HepG2 (cell line): ENCODE results near the gene GLG1. TPM values are rescaled to one million over a fixed set of nuclear protein-coding genes. Genes with fewer than 3 reads are reported as not detected.

Source experiments
- ARID5B ChIP-seq: IDR thresholded peaks from 2 replicates; pipeline ENCODE4 v1.4.0; 2020; ENCODE audit warnings: mild to moderate bottlenecking, missing genetic modification reagents
- ATF4 ChIP-seq, 2 experiments: fragments of 450-650 bp in 1 of 2; sonication (generic) in 1 of 2; formaldehyde crosslinking; IDR thresholded peaks; 2 replicates each; pipeline versions ENCODE4 v1.5.0 to v1.8.0; 2020 to 2022; ENCODE audit warnings: mild to moderate bottlenecking in 1 of 2, missing genetic modification reagents in 1 of 2
- CAMTA2 ChIP-seq: sonication (generic); formaldehyde crosslinking; IDR thresholded peaks from 2 replicates; pipeline ENCODE4 v1.4.0; 2020; ENCODE audit warnings: mild to moderate bottlenecking, missing genetic modification reagents, borderline replicate concordance
- FOXC1 ChIP-seq: sonication (generic); formaldehyde crosslinking; IDR thresholded peaks from 2 replicates; pipeline ENCODE4 v1.8.0; 2022; ENCODE audit warnings: mild to moderate bottlenecking, missing genetic modification reagents, borderline replicate concordance
- HOXA9 ChIP-seq: sonication (generic); formaldehyde crosslinking; IDR thresholded peaks from 2 replicates; pipeline ENCODE4 v1.8.1; 2022; ENCODE audit warnings: missing genetic modification reagents, mild to moderate bottlenecking, moderate library complexity, borderline replicate concordance
- NFIC ChIP-seq: IDR thresholded peaks from 2 replicates; pipeline ENCODE4 v1.6.1; 2012; ENCODE audit warnings: mild to moderate bottlenecking, low read length, inconsistent platforms
- NFKB2 ChIP-seq: sonication (generic); formaldehyde crosslinking; IDR thresholded peaks from 2 replicates; pipeline ENCODE4 v1.4.0; 2020; ENCODE audit warnings: missing genetic modification reagents, borderline replicate concordance
- SIN3B ChIP-seq: fragments of 150-350 bp; IDR thresholded peaks from 2 replicates; pipeline ENCODE4 v1.6.1; 2014; ENCODE audit warnings: low read length
- ZMYM4 ChIP-seq: sonication (generic); formaldehyde crosslinking; IDR thresholded peaks from 2 replicates; pipeline ENCODE4 v1.8.1; 2023; ENCODE audit warnings: mild to moderate bottlenecking, missing genetic modification reagents
- ZNF468 ChIP-seq: sonication (generic); formaldehyde crosslinking; IDR thresholded peaks from 2 replicates; pipeline ENCODE4 v1.8.0; 2022; ENCODE audit warnings: mild to moderate bottlenecking, moderate library complexity, missing genetic modification reagents
- ZNF550 ChIP-seq: sonication (generic); formaldehyde crosslinking; IDR thresholded peaks from 2 replicates; pipeline ENCODE4 v1.4.0; 2020; ENCODE audit warnings: mild to moderate bottlenecking, missing genetic modification reagents, borderline replicate concordance
- ZNF678 ChIP-seq: sonication (generic); formaldehyde crosslinking; IDR thresholded peaks from 2 replicates; pipeline ENCODE4 v1.4.0; 2020; ENCODE audit warnings: mild to moderate bottlenecking, missing genetic modification reagents
- ZNF878 ChIP-seq: sonication (generic); formaldehyde crosslinking; IDR thresholded peaks from 2 replicates; pipeline ENCODE4 v1.8.1; 2023; ENCODE audit warnings: mild to moderate bottlenecking, missing genetic modification reagents, moderate library complexity
- polyA plus RNA-seq, 8 experiments: library from polyadenylated mRNA; depleted of rRNA in 3 of 8; stranded (reverse) in 7 of 8; unstranded in 1 of 8; fragments of >200 nt; fragmentation: Illumina TruSeq in 4 of 8; extraction: Trizol in 4 of 8; gene quantifications; 2 replicates each; pipeline versions ENCODE4 v1.2.1 to v1.2.3, GENCODE V29; 2011 to 2016; ENCODE audit warnings: low read depth in 4 of 8, missing spikeins in 1 of 8, mixed read lengths in 1 of 8; ENCODE audit not compliant: insufficient read depth in 1 of 8
- total RNA-seq, 5 experiments: library from RNA; depleted of rRNA; stranded (reverse); fragments of >200 nt; fragmentation: Illumina TruSeq; extraction: Trizol; gene quantifications; 2 replicates each; pipeline ENCODE4 v1.2.3, GENCODE V29; 2016; ENCODE audit warnings: low read depth in 1 of 5
- TF ChIP-seq, protein P1 (sequence below): sonication (generic); formaldehyde crosslinking; IDR thresholded peaks from 2 replicates; pipeline ENCODE4 v1.8.1; 2023; ENCODE audit warnings: mild to moderate bottlenecking, missing genetic modification reagents, borderline replicate concordance
- TF ChIP-seq, protein P2 (sequence below): IDR thresholded peaks from 2 replicates; pipeline ENCODE4 v1.6.1; 2016; ENCODE audit warnings: missing compliant biosample characterization, missing genetic modification reagents, borderline replicate concordance

The GLG1 gene
- total and polyA plus RNA-seq, 2 of the 13 experiments (the other 11 are each of a cell fraction or from before 2014, with no cell fraction given): 87.7 to 141 TPM

GRCh38 chr16:74570412-74571301, 36.3 kb downstream of the GLG1 start (continued):
- TF ChIP-seq ZNF468 (CRISPR knock-in tag) (no peak), ATF4 (CRISPR knock-in tag; IDR thresholded peaks at IDR 0.05) (peak in 1 of 2 experiments; percentile 59; a peak in 2 of 4 replicates), ZMYM4 (CRISPR knock-in tag) (peak; percentile 88), ZNF550 (CRISPR knock-in tag) (no peak), CAMTA2 (CRISPR knock-in tag) (no peak), NFIC (peak; percentile 53; the same call in 1 of the 2 replicates), NFKB2 (CRISPR knock-in tag) (no peak), HOXA9 (CRISPR knock-in tag) (no peak), SIN3B (no peak), ZNF878 (CRISPR knock-in tag) (peak; percentile 38; the same call in 1 of the 2 replicates), ZNF678 (CRISPR knock-in tag) (no peak), FOXC1 (CRISPR knock-in tag) (no peak), ARID5B (CRISPR knock-in tag) (peak; percentile 88)
- TF ChIP-seq, protein P1, sequence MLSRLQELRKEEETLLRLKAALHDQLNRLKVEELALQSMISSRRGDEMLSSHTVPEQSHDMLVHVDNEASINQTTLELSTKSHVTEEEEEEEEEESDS (CRISPR knock-in tag): no peak
- TF ChIP-seq, protein P2, sequence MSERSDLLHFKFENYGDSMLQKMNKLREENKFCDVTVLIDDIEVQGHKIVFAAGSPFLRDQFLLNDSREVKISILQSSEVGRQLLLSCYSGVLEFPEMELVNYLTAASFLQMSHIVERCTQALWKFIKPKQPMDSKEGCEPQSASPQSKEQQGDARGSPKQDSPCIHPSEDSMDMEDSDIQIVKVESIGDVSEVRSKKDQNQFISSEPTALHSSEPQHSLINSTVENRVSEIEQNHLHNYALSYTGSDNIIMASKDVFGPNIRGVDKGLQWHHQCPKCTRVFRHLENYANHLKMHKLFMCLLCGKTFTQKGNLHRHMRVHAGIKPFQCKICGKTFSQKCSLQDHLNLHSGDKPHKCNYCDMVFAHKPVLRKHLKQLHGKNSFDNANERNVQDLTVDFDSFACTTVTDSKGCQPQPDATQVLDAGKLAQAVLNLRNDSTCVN: no peak
